D341Med (cell line): Measurements from ENCODE around the gene TCEANC2.

ENCODE experiments used
- DNase-seq: peaks from one replicate; pipeline ENCODE4 v3.0.0; 2012; ENCODE audit warnings: low spot score

TCEANC2 gene

DNA sequence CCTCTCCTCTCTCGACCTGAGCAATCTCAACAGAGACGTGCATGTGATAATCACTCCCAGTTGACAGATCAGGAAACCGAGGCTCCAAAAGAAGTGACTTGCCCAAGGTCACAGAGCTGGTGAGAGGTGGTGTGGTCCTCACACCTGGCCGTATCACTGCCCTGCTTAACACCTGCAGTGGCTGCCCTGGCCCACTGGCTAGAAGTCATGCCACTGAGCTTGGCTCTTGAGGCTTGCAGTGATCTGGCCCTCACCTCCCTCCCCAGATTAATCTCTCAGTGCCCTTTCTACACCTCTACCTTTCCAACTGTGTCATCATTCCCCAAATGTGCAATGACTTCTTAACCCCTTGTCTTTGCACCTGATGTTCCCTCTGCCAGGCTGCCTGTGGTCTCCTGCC lies 60.6 kb downstream of the TCEANC2 start:
- DNase-seq = no peak

DNA sequence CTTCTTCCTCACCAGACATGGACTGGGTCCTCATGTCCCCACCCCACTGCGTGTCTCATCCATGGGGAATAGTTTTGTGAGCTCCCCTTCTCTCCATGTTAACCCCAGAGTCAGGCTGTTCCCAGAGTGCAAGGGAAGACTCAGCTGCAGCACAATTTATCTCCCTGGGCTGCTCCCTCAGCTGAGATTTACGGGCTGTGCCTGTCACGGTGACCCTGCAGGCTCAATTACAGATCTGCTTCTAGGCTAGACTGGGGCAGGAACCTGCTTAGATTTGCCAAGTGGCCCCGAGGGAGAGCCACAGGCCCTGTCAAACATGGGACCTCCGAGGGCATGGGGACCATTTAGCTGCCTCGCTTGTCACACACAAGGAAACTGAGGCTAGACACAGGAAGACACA lies 61.5 kb downstream of the TCEANC2 start:
- DNase-seq = no peak

DNA sequence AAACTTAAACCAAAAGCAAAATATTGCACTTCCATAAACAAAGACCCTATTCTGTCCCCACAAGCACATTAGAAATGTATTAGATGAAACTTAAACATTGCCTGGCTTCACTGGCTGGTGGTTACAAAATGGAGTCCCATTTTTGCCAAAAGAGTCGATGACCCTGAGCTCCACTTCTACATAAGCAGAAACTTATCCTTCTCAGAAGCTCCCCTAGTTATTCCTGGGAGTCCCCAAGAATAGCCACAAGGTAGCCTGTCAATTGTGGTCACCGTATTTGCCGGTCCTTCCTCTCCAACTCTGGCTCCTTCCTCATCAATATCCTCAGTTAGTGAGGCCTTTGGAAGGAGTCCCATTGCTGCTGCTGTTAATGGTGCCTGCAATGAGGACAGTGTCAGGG lies 62.1 kb downstream of the TCEANC2 start:
- DNase-seq = no peak

DNA sequence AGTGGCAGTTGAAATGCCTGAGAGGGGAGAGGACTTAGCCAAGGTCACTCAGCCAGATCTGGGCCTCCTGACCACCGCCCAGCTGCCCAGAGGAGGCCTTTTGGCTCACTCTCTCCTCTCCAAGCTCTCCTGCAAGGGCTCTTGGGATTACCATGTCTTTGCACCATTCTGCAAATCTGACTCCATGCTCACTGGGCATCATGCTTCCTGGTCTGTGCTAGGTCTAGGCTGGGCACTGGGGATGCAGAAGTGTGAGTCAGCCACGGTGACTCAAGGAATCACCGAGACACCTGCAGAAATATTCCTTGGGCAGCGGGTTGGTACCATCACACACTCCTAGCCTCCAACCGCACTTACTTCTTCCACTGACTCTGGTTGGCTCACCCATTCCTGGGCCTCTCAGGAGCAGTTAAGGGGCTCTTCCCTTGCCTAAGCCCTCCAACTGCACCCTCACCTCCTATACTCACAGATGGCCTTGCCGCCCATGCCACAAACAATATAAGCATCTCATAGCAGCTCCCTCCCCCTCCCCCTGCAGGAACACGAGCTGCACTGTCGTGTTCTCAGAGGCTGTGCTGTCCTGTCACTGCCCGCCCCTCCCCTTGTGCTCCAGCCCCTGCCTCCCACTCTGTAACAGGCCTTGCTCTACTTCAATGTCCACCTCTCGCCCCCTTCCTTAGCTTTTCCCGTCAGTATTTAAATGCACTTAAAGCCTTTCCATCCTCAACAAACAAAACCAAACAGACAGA lies 64.6 kb downstream of the TCEANC2 start:
- no peak for DNase-seq

DNA sequence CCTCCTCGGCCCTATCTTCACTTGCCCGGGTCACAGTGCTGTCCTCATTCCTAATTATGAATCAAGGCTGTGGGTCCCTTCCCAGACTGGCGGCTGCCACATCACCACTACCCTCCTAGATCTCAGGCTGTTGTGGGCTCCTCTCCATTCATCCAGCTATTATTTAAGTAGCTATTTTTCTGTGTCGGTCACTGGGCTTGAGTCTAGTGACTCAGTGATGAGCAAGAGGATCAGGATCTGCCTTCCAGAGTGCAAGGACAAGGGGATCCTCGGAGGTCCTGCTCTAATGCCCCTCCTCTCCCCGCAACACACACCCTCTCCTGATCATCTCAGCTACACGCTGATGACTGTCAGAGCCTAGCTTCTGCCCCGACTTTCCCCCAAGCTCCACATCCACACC lies 65.3 kb downstream of the TCEANC2 start:
- no peak for DNase-seq

DNA sequence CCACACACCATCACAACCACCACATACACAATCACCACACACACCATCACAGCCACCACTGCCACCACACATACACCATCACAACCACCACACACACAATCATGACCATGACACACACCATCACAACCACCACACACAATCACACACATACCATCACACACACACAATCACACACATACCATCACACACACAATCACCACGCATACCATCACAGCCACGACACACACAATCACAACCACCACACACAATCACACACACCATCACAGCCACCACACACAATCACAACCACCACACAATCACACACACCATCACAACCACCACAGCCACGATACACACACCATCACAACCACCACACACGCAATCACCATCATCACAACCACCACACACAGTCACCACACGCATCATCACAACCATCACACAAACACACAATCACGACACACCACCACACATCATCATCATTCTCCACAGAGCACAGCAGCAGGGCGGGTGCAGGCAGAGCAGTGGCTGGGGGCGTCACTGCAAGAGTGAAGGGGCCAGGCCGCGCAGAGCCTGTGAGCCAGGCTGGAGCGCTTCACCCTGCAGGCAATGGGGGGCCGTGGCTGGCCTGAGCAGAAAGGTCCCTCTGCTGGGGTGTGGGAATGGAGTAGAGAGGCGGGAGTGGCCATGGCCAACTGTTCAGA lies 66.8 kb downstream of the TCEANC2 start:
- no peak for DNase-seq

DNA sequence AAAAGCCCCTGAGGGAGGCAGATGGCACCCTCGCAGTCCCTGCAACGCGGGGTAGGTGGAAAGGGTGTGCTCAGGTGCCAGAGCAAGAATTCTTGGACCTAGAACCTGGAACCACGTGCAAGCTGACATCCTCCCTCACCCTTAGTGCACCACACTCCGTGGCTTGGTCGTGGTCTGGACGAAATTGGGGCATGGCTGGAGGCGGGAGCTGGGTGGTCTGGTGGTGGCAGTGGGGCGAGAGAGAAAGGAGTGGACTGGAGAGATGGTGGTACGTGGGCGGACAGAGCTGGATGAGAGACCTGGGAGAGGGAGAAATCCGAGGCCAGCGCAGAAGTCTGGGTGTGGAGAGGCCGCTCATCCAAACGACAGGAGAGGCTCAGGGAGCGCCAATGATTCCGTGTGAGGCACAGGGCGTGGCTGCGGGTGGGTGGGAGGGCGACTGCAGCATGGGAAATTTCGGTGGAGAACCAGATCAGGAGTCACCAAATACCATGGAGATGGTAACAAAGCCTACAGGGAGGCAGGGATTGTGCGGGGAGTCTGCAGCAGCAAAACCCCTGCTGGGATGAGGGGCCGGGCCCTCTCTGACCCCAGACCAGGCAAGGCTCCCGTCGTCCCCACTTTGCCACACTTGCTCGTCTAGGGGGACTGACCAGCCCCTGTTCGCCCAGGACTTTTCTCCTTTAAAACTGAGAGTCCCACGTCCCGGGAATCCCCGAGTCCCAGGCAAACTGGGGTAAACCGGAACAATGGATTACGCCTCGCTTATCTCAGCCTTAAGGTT lies 67.5 kb downstream of the TCEANC2 start:
- no peak for DNase-seq

DNA sequence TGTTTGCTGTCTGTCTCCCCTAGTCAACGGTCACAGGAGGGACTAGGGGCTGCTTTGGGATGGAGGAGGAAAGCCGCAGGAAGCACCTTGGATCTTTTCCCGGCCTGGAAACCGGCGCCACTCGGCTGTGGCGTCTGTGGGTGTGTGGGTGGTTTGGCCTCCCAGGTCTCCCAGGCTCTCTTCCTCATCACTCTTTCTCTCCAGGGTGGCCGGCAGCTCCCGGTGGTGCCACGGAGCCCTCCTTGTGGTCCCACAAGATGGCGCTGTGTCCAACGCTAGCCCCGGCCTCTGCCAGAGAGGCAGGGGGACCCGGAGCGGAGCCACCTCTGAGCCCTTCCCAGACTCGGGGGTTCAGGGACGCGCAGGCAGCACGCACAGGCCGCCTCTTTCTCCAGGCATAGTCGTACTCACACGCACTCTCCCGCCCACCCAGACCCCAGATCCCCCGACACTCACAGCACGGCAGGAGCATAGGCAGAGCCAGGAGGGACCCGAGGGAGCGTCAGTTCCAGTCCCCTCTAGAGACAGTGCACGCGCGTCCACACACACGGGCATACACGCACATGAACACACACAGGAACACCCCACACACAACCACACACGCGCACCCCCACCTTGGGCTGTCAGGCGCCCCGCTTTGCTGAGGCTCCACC lies 68.2 kb downstream of the TCEANC2 start:
- DNase-seq = peak; percentile 92

DNA sequence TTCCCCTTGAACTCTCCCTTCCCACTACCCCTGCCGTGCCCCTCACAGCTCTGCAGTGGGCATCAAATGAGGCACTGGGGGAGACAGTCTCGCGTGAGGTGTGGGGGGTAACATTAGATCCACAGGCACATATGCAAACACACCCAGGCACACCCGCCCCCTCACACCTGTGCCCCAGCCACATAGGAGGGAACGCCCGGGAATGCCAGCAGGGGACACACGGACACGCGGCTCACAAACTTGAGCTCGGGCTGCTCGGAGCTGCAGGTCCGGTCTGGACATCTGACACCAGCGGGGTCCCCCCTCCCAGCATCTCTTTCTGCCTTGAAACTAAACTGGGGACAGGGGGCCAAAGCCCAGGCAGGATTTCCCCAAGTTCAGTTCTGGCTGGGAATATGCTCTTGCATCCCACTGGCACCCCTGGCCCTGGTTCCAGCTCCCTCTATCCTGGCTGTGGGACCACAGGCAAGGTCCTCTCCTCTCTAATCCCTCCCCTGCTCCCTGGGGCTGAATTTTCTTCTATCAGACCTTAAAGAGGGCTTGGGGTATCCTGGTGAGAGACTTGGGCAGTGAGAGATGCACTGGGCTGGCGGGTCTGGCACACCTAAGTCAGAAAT lies 68.8 kb downstream of the TCEANC2 start:
- DNase-seq = no peak

DNA sequence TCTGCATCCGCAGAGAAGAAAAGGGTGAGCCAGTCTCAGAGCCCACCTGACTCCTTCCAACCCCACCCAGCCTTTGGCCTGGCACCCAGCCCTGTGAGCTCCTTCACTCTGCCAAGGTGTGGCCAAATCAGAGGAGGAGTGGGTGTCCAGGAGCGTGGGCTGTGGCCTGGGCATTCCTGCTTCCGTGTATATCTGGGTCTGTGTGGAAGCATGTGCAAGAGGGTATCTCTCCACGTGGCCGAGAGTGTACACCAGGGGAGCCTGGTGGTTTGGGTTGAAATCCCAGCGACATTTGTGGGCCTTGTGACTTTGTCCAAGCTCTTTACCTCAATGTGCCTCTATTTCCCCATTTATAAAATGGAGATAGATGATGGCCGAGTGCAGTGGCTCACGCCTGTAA lies 69.6 kb downstream of the TCEANC2 start:
- DNase-seq = no peak

DNA sequence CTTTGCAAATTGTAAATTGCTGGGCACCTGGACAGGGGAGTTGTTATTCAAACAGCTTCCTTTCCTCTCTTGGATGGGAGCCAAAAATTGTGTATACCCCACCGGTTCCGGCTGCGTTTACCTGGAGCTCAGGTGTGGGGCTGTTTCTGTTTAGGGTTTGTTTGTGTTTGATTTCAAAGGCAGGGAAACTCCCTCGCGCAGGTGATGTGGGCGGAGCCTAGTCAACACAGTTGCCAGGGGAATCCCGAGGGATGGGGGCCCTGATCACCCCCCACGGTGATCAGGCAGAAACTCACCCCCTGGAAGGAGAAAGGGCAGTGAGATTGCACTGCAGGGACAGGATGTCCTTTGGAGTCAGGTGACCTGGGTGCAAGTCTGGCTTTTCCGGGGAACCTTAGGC lies 71.1 kb downstream of the TCEANC2 start:
- DNase-seq = no peak

DNA sequence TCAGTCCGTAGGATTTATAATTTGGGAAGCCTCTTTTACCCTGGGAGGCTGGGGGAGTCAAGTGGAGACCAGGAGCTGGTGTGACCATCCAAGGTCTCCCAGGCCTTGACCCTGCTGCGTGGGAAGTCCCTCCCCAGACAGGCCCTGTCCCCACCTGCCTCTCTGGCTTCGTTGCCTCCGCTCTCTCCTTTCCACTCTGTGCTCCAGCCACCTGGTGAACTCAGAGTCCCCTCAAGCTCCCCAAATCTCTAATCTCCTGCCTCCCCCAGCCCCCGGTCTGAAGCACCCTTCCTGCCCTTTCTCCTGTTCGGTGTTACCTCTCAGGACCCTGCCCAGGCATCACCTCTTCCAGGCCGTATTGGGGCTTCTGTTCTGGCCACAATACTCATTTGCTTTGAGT lies 71.5 kb downstream of the TCEANC2 start:
- DNase-seq = no peak

DNA sequence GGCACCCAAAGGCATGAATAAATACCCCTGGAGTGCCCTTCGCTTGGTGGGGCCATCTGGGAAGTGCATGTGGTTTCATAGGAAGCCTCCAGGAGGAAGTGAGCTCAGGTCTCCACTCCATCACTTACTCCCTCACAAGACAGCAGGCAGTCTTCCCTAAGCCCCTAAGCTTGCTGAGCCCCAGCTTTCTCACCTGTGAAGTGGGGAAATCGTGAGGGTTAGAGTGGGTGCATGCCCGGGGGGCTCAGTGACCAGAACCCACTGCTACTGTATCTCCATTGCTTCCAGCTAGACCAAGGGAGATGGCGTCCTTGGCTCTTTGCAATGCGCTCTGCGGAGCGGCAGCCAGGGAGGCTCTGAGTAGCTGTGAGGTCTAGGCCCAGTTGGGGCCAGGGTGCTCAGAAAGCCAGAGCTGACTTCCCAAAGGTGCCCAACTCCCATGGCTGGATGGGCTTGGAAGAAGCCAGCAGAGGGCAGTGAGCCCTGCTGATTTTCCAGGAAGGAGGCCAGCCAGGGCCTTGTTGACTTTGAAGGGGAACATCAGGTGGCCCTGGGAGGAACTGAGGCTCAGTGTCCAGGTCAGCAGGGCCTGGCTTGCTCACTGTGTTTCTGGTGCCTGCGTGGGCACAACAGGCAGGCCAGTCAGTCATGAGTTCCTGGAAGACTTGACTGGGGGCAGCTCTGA lies 72.1 kb downstream of the TCEANC2 start:
- DNase-seq = no peak

DNA sequence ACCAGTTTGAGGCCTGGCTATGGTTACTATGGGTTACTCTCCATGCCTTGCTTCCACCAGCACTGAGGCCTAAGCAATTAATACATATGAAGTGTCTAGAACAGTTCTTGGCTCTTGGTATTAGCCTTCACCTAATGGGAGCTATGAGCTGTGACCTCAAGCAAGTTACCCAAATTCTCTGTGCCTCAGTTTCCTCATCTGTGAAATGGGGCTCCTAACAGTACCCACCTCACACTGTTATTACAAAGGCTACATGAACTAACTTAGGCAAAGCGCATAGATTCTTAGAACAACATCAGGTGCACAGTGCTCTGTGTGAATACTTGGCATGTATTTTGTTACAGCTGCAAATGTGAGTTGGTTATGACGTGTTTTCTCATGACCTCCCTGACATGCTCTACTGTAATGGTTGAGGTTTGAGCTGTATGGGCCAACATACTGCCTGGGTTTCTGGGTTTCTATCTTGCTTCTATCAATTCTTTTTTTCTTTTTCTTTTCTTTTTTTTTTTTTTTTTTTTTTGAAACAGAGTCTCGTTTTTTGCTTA lies 72.9 kb downstream of the TCEANC2 start:
- no peak for DNase-seq

DNA sequence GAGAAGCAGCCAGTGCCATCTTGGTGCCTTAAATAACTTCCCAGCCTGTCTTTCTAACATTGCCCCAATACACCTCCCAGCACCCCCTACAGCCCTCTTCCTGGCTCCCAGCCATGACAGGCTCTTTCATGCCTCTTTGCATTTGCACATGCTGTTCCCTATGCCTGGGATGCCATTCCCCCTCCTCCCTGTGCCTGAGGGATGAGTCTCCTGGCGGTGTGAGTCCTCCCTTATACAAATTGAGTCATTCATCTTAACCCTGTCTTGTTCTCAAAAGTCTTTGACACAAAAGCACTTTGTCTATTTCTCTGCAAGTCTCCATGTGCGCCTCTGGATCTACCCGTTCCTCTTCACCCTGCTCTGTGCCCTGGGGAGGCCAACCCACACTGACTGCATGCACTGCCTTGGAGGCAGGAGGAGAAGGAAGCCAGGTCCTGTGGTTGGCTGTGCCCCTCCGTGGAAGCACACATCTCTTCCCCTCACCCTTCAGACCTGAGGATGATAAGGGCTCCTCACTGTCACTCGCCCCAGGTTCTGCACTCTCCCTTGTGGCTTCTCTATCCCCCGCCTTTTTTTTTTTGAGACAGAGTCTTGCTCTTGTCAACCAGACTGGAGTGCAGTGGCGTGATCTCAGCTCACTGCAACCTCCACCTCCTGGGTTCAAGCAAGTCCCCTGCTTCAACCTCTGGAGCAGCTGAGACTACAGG lies 74.3 kb downstream of the TCEANC2 start:
- DNase-seq = no peak

DNA sequence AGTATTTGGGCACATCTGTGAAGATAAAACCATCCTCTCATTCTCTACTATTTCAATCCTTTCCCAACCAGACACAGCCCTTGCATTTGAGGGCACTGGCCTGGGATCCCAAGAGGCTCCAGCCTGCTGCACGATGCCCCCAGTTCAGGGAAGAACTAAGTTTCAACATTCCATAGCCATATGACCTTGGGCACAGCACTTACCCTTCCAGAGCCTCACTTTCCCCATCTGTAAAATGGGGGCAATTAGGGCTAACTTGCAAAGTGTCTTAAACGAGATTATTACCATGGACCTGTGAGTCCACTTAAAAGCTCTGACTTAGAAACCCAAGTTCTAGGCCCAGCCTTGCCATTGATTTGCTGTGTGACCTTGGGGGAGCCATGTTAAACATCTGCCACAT lies 76.5 kb downstream of the TCEANC2 start:
- DNase-seq = no peak

DNA sequence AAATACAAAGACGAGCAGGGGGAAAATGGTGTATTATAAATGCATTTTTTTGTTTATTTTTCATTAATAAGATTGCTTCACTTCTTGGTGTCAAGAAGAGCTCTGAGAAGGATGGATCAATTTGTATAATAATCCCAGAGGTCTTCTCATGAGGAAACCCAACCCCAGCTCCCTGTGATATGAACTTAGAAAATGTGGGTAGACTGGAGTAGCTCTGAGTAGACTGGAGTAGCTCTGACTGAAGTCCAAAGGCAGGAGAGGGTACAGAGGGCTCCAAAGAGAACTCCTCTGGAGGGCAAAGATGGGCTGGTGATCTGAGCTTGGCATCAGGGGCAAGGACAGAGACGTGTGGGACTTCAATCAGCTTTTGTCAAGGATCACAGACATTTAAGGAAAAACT lies 78.0 kb downstream of the TCEANC2 start:
- no peak for DNase-seq

DNA sequence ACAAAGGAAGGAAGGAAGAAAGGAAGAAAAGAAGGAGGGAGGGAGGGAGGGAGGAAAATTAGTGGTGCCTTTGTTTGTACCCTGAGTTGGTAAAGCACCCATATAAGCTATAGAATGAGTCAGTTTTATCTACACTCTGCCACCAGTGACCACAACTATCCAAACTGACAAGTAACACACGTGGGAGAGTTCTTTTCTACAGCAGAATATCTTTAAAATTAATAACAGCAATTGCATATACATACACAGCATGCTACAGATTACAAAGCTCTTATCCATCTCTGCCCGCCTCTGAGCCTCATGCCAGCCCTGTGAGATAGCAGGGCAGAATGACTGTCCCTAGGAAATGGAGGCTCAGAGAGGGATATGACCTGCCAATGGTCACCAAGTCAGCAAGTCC lies 79.1 kb downstream of the TCEANC2 start:
- no peak for DNase-seq

DNA sequence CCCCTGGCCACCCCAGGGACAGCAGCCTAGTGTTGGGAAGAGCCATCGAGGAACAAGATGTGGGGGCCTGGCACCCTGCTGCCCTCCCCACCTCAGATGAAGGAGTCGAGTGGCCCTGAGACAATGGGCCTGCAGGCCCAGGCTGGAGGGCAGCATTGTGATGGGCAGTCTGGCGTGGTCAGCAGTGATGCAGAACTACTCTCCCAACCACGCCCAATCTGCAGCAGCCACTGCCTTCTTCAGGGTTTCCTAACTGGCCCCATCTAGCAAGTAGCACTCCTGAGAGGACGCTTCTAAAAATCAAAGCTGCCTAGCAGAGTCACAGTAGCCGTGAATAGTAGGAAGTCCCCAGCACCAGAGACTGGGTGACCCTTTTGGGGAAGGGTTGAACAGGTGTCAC lies 80.9 kb downstream of the TCEANC2 start:
- no peak for DNase-seq

DNA sequence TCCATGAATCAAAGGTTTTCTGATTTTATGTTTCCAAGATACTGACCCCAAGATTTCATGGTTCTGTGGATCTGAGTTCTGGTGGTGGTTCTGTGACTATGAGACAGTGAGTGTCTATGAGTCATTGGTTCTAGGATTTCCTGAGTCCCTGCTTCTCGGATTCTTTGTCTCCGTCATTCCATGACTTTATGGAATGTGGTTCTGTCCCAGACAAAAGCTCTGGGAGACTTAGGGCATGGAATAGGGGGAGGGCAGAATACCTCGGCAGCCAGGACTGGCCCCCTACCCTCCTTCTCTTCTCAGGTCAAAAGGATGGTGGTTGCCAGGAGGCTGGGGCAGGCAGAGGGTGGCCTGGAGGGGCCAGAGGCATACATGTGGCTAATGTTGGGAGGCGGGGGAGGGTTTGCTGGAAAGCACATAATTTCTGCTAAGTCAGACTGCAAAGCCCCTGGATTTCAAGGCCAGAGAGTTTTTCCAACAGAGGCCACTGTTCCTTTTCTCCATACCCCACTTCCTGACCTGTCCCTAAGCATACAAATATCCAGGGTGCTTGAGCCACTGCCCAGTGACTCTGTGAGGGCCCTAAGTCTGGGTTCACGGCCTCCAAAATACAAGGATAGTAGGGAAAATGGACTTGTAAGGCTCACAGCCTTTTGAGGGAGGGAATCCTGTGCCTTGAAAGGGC lies 82.2 kb downstream of the TCEANC2 start:
- no peak for DNase-seq
